GM18505 (cell line): ENCODE measurements around the gene NENF.

Experiments used
- ATAC-seq: cut with Tn5 transposase; IDR thresholded peaks from one replicate; pipeline ENCODE4 v1.9.1; 2021; ENCODE audit not compliant: unreplicated experiment
- POLR2A ChIP-seq: IDR thresholded peaks from 4 replicates; pipeline ENCODE4 v1.6.1; 2011; ENCODE audit warnings: borderline replicate concordance; ENCODE audit not compliant: insufficient read depth, insufficient read length; ENCODE audit errors: extremely low read depth

Gene NENF

DNA sequence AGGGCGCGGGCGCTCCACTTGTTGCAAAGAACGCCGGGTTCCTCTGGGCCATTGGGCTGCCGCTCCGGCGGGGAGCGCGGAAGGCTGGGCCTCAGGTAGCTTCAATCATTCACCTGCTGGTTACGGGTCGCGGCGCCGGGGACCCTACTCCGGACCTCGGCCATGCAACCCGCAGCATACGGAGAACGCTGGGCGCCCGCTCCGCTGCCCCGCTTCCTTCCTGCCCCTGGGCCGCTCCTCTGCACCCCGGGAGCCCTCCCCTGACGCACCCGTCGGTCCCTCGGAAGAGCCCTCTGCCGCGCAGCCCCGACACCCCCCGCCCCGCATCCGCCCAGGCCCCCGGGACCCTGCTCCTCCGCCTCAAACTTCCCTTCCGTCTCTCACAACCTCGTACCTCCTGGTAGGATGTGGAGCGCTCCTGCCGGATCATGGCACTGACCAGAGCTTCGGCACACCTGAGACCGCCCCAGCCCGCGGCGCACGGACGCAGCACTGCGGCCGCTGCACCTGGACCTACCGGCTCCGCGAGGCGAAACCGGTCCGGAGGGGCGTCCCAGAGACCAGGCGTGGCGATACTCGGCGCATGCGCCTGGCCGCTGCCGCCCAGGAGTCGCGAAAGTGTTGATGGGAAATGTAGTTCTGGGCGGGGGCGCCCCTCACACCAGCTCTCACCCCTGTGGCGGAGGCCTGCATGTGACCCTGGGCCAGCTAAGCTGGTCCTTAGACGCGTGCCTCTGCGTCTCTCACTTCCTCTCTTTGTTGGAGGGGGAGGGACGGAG is 18.2 kb upstream of the NENF start, which contains the start of gene PACC1:
TSS of gene PACC1 (minus strand) at position 559 of the 779 bp plus-strand sequence. CDS start at position 430, 129 bp downstream.
- peak; percentile 92 for TF ChIP-seq POLR2A
- ATAC-seq: peak; percentile 95

DNA sequence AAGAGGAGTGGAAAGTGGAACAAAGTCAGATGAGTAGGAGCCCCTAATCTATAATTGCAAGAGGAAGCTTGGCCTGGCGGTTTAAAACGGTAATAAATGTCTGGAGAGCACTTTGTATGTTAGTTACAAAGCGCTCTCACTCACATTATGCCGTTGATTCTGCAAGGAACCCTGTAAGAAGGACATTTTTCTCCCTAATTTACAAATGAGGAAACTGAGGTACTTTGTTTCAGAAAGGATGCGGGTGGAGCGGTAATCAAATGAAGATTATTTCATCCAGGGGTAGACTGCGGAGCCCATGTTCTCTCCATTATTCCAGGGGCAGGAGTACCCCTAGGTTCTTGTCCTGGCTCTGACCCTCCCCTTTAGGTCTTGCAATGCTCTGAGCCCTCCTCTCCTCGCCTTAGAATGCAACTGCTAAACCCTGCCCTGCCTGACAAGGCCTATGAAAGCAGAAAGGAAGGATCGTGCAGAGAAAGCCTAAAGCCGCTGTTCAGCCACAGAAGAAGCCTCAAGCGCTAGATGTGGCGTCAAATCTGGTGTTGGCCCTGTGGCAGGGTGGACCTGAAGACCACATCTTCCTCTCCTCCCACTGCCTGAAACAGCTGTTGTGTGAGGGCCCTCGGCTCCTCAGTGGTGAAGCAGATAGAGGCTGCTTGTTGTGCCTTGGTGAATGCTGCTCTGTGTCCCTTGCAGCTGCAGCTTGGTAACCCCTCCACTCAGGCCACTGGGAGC is 17.4 kb upstream of the NENF start:
- ATAC-seq: no peak
- no peak for TF ChIP-seq POLR2A

DNA sequence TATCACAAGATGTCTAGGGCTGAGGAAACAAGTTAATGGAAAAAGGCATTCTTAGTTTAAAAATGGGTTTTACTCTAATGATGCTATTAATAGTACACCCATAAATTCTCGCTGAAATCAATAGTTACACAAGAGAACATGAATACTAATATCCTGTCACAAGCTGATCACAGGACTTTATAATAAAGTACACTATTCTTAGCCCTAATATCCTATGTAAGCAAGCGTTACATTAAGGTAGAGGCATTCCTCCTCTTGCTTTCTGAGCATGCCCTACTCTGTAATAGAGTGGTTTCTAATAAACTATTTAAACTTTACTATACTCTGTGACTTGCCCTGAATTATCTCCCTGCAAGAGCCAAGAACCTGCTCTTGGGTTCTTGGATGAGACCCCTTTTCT is 11.6 kb upstream of the NENF start:
- TF ChIP-seq POLR2A: no peak

DNA sequence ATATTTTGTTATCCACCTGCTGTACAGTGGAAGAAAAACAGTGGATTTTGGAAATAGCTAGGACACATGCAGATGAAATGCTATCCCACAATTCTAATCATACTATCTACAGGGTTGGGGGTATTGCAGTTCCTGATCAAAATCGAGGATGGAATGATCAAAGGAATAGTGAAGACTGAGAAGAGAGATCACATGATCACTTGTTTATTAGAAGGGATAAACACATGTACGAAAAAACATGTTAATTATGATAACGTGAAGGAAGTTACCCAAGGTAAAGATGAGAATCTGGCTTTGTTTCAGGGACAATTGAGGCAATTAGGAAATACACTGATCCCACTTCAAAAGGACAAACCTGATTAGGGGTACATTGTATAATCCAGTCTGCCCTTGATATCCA is 8.8 kb upstream of the NENF start:
- no peak for TF ChIP-seq POLR2A
- ATAC-seq: no peak

More for the DNA sequence above, 11.6 kb upstream of the NENF start:
- no peak for ATAC-seq

DNA sequence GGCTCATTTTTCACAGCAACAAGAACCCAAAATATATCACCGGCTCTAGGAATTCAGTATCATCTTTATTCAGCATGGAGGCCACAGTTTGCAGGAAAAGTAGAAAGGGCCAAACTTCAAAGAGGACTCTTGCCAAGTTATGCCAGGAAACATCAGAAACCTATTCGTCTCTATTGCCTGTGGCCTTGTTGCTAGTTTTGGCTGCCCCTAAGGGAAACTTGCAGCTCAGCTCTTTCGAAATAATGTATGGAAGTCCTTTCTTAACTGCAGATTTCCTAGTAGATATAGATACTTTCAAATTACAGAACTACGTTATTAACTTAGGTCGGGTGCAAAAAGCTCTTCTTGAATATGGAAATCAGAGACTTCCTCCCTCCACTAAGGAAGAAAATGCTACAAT is 4.2 kb upstream of the NENF start:
- ATAC-seq: no peak
- no peak for TF ChIP-seq POLR2A

DNA sequence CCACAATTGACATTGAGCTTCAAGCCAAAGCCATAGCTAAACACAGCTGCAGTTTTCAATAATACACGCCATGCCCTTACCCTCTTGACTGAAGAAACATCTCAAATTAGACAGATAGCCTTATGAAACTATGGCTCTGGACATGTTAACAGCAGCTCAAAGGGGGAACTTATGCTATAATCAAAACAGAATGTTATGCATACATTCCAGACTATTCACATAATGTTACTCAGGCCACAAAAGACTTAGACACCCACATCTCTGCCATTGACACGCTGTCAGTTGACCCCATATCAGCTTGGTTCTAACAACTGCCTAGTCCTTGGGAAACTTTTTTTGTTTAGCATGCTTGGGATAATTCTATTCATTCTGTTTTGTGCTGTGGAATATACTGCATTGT is 2.3 kb upstream of the NENF start:
- no peak for ATAC-seq
- TF ChIP-seq POLR2A: no peak

DNA sequence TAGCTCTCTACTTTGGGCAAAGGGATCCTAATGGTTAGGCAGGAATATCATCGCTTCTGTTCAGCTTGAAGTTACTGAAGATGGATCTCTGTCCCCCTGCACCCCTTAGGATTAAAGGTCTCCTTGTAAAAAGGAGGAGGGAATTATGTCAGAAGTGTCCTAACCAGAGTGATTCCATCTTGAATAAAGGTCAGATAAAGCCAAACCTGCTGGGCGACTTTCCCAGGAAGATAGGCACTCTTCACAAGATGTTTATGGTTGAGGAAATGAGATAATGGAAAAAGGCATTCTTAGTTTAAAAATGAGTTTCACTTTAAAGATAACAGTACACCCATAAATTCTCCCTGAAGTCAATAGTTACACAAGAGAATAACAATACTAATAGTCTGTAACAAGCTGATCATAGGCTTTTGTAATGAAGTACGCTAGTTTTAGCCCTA is 1.7 kb upstream of the NENF start:
- no peak for ATAC-seq
- no peak for TF ChIP-seq POLR2A

DNA sequence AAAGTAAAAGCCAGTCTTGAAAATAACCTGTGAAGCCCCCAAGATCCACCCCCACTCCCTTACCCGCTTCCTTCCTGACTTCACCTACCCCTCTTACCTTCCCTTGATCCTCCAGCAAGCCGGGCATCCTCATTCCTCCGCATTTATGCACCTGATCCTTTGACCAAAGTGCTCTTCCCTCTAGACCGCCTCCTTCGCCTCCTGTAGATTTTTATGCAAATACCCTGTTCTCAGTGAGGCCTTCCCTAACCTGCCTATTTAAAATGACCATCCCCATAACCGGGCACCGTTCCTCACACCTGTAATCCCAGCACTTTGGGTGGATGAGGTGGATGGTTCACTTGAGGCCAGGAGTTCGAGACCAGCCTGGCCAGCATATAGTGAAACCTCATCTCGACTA is 1.1 kb upstream of the NENF start:
- ATAC-seq: no peak
- no peak for TF ChIP-seq POLR2A

DNA sequence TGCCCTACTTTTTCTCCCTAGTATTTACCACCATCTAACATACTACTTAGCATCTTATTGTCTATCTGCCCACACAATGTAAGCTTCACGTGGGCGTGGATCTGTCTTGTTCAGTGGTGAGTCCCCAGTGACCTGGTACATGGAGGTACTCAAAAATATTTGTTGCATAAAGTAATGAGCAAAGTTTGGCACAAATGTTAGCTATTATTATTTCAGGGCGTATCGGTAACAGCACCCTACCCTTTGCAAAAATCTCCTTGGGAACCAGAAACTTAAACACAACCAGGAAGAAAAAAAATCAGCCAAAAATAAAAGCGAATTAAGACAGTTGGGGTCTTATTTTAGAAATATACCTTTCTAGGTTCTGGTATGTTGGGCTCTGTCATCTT is 454 bp upstream of the NENF start:
- TF ChIP-seq POLR2A: no peak
- ATAC-seq: no peak

DNA sequence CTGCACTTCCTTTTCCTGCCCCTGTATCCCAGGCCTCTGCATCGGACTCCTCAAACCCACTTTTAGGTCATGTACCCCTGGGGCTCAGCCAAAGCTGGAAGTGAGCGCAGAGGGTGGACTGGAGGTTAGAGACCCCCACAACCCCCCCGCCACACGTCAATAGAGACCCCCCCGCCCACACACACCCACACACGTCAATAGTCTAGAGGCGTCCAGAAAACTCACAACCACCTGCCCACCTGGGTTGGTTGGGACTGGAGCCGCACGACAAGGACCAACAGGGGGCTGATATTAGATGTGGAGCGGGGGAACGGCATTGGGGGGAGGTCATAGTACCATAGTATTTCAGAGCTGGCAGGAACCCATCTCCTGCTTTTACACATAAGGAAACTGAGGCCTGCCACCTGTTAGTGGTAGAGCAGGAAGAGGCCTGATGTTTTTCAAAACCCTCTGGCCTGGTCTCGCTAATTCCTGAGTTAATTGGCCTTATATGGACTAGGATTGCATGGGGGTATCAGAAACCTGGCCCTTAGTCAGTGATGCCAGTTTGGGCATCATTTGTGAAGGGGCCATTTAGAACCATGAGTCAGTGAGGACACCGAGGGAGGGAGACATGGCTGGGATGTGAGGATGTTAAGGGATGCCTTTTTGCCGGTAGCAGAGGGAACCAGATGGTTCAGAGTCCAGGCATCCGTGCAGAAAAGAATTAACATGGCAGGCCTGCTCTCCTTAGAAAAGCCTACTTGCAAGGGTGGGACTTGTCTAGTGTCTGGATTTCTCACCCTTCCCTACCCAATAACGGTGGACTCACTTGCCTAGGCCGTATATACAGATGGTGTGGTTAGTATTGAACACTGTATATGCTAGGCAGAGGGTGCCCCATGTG is 1.1 kb downstream of the NENF start:
- no peak for ATAC-seq
- TF ChIP-seq POLR2A: no peak

DNA sequence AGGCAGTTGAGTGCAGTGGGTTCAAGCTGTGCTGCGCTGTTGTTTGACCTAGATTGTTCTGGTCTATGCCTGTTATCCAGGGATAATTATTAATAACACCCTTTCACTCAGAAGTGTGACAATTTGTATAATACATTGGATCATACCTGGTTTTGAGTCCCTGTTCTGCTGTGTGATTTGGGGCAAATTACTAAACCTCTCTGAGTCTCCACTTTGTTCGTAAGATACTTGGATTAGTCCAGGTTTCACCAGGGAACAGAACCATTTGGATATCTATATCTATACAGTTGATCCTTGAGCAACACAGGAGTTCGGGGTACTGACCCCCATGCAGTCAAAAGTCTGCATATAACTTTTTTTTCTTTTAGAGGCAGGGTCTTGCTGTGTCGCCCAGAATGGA is 2.3 kb downstream of the NENF start:
- TF ChIP-seq POLR2A: no peak
- no peak for ATAC-seq

DNA sequence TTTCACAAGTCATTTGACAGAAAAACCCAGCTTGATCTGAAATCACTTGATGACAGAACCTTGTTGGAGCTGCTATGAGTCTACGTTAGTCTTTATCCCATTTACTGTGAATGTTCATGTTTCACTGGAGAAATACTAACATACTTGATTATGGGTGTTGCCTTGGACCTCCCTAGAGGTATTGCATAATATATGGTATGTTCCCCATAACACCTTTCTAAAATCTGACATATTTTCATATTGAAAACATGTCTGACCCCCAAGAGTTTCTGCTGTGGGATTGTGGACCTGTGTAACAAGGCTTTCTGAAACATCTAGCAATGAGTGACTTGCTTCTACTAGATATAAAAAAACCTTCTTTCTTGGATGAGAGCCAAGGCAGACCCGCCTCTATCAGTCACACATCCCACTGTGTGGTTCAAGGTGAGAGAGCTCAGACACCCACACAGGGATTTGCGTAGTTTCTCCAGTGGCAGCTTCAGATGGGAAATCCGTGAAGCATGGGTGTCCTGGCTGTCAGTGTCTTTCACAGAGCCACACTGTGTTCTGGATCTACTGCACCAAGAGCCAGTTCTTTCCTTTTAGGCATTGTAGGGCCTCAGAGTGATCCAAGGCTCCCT is 4.6 kb downstream of the NENF start:
- no peak for ATAC-seq
- TF ChIP-seq POLR2A: no peak

DNA sequence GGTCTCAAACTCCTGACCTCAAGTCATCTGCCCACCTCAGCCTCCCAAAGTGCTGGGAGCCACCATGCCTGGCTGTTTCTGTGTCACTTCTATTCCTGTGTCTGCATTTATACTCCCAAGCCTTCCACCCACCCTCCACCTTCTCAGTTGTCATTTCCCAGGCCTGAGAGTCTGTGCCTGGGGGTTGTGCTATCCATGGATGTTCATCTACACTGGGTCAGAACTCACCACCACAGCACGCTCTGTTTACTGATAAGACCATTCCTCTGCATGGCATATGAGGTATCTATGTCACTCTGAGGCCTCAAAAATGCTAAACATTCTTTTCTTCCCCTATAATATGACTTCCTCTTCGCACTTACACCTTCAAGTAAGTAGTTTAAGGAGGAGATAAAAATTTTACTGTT is 6.1 kb downstream of the NENF start:
- TF ChIP-seq POLR2A: no peak

DNA sequence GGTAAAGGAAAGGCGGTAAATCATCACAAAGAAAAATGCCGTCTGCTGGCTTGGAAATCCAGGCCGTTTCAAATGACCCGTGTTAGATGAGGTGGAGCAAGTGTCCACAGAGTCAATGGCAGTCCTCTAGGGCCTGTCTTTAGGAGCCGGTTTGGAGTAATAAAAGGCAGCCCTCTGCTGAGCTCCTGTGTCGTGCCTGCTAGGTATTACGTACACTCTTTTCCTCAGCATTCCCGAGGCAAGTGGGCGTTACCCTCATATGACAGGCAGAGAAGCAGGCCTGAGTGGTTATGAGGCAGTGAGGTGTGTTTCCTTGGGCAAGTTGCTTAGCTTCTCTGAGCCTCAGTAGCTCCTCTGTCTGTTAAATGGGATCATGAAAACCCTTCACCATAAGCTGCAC is 7.7 kb downstream of the NENF start:
- no peak for ATAC-seq
- TF ChIP-seq POLR2A: no peak

More for the DNA sequence above, 6.1 kb downstream of the NENF start:
- no peak for ATAC-seq

DNA sequence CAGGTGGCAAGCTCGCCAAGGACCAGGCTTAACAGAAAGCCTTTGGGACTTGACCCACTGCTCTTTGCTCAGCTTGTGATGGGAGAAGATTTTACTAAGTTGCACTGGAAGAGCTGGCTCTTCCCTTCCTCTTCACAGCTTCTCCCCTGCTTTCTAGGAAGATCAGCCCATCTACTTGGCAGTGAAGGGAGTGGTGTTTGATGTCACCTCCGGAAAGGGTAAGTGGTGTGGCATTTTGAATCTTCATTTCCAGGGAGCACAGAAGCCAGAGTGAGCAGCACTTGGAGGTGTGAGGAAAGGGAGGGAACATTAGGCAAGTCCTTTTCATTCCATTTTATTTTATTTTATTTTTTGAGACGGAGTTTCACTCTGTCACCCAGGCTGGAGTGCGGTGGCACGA is 9.7 kb downstream of the NENF start:
- no peak for TF ChIP-seq POLR2A
- ATAC-seq: no peak
